Measurements from ENCODE around the gene RHBDL3.

- TF ChIP-seq CTCF (IDR thresholded peaks at IDR 0.05) = peak; percentile 88 to 95 (median 93)
- TF ChIP-seq POLR2A (IDR thresholded peaks at IDR 0.05) = no peak
Measured at GRCh38 chr17:32253117-32253611, 12.5 kb upstream of the RHBDL3 start.
